Mesothelial cell of epicardium (in vitro differentiated cells): ENCODE results near the gene TNNT2. TPM values are rescaled to one million over a fixed set of nuclear protein-coding genes. Genes with fewer than 3 reads are reported as not detected.

Experiments
- DNase-seq, 2 experiments: peaks; one replicate each; pipeline ENCODE4 v3.0.0; 2021; ENCODE audit warnings: low spot score in 2 of 2; ENCODE audit not compliant: unreplicated experiment in 2 of 2
- H3K27ac Mint-ChIP-seq: 2 replicates; pipeline ENCODE4 v1.8.0; 2021; ENCODE audit warnings: mixed read lengths
- H3K27me3 Mint-ChIP-seq: 2 replicates; pipeline ENCODE4 v1.8.0; 2021; ENCODE audit warnings: low read depth, mixed read lengths
- H3K36me3 Mint-ChIP-seq: 2 replicates; pipeline ENCODE4 v1.8.0; 2021; ENCODE audit warnings: mixed read lengths
- H3K4me1 Mint-ChIP-seq: 2 replicates; pipeline ENCODE4 v1.8.0; 2021; ENCODE audit warnings: mixed read lengths
- H3K4me3 Mint-ChIP-seq: 2 replicates; pipeline ENCODE4 v1.8.0; 2021; ENCODE audit warnings: mild to moderate bottlenecking, moderate library complexity, mixed read lengths
- H3K9me3 Mint-ChIP-seq: 2 replicates; pipeline ENCODE4 v1.8.0; 2021; ENCODE audit warnings: mixed read lengths
- total RNA-seq: library from RNA; stranded (reverse); gene quantifications from 3 replicates; pipeline ENCODE4 v1.2.1, GENCODE V29; 2021
- TF ChIP-seq, protein P1 (sequence below): fragments of 200-600 bp; sonication (generic); IDR thresholded peaks from one replicate; pipeline ENCODE4 v1.5.0; 2021; ENCODE audit warnings: antibody characterized with exemption; ENCODE audit not compliant: unreplicated experiment

TNNT2 gene
- total RNA-seq = 32.6 to 37.1 TPM (median 37.1 TPM) in 3 replicates

DNA sequence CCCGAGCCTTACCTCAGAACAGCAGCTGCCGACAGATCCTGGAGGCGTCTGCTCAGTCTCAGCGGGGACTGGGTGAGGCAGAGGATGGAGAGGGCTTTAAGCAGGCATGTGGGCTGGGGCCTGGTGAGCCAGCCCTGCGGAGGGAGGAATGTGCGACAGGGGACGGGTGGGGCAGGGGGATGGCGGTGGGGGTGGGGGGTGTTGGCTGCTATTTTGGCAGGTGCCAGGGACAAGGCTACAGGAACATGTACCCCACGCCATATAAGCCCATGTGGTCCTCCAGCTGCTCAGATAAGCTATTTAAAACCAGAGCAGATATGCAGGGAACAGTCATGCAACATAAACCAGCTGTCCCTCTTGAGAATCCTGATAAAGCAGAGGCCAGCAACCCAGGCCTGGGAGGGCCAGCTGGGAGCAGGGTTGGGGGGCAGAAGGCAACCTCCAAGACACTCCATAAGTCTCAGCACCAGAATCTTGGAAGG is at the start of gene TNNT2:
TNNT2 (minus strand) TSS at position 70 of the 482 bp plus-strand sequence. CDS start 4,426 bp downstream, outside the sequence.
- peaks cover 56% of the 10 kb centered on the region for H3K4me1 Mint-ChIP-seq
- H3K4me3 Mint-ChIP-seq = peak within 1 kb of the TSS; percentile 46
- TF ChIP-seq, protein P1, sequence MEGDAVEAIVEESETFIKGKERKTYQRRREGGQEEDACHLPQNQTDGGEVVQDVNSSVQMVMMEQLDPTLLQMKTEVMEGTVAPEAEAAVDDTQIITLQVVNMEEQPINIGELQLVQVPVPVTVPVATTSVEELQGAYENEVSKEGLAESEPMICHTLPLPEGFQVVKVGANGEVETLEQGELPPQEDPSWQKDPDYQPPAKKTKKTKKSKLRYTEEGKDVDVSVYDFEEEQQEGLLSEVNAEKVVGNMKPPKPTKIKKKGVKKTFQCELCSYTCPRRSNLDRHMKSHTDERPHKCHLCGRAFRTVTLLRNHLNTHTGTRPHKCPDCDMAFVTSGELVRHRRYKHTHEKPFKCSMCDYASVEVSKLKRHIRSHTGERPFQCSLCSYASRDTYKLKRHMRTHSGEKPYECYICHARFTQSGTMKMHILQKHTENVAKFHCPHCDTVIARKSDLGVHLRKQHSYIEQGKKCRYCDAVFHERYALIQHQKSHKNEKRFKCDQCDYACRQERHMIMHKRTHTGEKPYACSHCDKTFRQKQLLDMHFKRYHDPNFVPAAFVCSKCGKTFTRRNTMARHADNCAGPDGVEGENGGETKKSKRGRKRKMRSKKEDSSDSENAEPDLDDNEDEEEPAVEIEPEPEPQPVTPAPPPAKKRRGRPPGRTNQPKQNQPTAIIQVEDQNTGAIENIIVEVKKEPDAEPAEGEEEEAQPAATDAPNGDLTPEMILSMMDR = no peak
- H3K27me3 Mint-ChIP-seq = no peaks in the 10 kb centered on the region
- no peak for DNase-seq
- no peaks in the 10 kb centered on the region for H3K9me3 Mint-ChIP-seq
- peak within 1 kb of the TSS; percentile 97 for H3K27ac Mint-ChIP-seq
- H3K36me3 Mint-ChIP-seq = no peaks in the 10 kb centered on the region

DNA sequence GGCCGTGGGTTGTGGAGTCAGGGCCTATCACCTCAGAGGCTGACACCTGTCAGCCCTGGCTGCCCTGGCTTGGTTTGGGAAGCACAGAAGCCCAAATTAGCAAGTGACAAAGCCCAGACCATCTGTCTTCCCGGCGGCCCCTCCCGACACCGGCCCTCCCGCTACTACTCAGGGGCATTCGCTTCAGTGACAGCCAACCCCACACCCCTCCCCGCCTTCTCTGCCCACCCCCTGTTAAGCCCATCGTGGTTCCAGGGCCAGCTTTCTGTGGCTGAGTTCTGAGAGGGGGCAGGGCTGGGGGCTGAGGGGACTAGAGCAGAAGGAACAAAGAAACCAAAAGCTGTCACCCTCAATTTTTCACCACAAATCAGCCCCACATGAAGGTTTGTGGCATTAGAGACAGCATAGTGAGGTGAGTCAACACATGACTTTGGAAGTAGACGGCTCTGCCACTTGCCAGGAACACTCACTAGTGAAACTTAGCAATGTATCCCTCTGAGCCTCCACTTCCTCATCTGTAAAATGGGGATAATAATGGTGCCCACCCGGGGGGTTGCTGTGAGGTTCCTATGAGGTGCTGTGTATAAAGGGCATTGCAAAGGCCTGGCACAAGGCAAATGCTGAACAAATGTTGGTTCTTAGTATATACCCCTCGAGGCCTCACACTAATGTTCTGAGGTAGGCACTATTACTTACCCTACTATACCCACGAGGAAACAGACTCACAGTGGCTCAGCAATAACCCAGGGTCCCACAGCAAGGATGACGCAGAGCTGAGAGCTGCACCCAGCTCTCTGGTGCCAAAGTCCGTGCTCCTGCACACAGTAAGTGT is 49.2 kb upstream of the TNNT2 start:
- Mint-ChIP-seq H3K4me3 (no peak overlapping the region), H3K9me3 (no peaks in the 10 kb centered on the region), H3K27me3 (no peaks in the 10 kb centered on the region), H3K27ac (no peak overlapping the region), H3K36me3 (no peaks in the 10 kb centered on the region), H3K4me1 (peaks cover 4% of the 10 kb centered on the region)
- TF ChIP-seq, protein P1 = no peak
- no peak for DNase-seq

DNA sequence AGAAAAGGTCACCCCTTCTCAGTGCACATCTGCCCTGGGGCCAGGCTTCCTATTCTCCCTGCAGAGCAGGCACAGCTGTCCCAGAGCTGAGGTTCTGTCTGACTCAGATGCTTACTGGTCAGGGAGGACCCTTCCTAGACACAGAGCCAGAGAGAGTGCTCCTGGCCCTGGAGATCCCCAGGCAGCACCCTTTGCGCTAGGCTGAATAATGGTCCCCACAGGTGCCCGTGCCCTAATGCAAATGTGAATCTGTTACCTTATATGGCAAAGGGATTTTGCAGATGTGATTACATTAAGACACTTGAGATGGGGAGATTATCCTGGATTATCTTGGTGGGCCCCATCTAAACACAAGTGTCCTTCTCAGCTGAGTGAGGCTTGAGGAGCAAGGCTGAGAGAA is 46.7 kb upstream of the TNNT2 start:
- Mint-ChIP-seq H3K4me3 (no peak overlapping the region), H3K36me3 (no peaks in the 10 kb centered on the region), H3K27ac (no peak overlapping the region), H3K27me3 (no peaks in the 10 kb centered on the region), H3K4me1 (peaks cover 28% of the 10 kb centered on the region), H3K9me3 (no peaks in the 10 kb centered on the region)
- TF ChIP-seq, protein P1 = no peak
- DNase-seq = no peak

DNA sequence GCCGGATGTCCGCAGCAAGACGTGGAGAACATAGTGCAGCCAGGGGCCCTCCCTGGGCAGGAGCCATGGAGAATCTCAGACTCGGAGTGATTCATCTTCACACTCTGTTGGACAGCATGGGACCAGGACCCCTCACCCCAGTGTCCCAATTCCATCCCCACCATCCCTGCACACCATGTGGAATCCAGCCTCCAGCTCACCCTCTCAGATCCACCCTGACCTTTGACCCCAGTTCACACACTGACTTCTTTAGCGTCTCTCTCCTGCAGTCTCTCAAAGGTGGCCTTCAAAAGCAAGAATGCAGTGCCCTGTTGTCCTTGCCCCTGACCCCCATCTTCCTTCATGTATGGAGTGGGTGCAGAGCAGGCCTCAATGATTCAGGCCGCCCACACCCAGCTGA is 46.2 kb upstream of the TNNT2 start:
- no peaks in the 10 kb centered on the region for H3K27me3 Mint-ChIP-seq
- DNase-seq = no peak
- H3K9me3 Mint-ChIP-seq = no peaks in the 10 kb centered on the region
- no peaks in the 10 kb centered on the region for H3K36me3 Mint-ChIP-seq
- no peak overlapping the region for H3K4me3 Mint-ChIP-seq
- TF ChIP-seq, protein P1 = no peak
- H3K4me1 Mint-ChIP-seq = peaks cover 31% of the 10 kb centered on the region
- H3K27ac Mint-ChIP-seq = no peak overlapping the region

- no peak overlapping the region for H3K4me3 Mint-ChIP-seq
- TF ChIP-seq, protein P1 = no peak
- H3K4me1 Mint-ChIP-seq = peaks cover 33% of the 10 kb centered on the region
- H3K9me3 Mint-ChIP-seq = no peaks in the 10 kb centered on the region
- H3K36me3 Mint-ChIP-seq = no peaks in the 10 kb centered on the region
- H3K27ac Mint-ChIP-seq = no peak overlapping the region
- no peaks in the 10 kb centered on the region for H3K27me3 Mint-ChIP-seq
- DNase-seq = no peak
These were observed 45.1 kb upstream of the TNNT2 start for GRCh38 chr1:201422436-201423030.
